ENCODE results near the gene DPRX.

Gene DPRX

GRCh38 chr19:53631949-53632407, at the start of gene DPRX:
TSS of gene DPRX (plus strand) at chr19:53631999. CDS start at chr19:53632107, 108 bp downstream.
- no peak for DNase-seq (ENCODE audit: low read depth in 2 of 2)

DNA sequence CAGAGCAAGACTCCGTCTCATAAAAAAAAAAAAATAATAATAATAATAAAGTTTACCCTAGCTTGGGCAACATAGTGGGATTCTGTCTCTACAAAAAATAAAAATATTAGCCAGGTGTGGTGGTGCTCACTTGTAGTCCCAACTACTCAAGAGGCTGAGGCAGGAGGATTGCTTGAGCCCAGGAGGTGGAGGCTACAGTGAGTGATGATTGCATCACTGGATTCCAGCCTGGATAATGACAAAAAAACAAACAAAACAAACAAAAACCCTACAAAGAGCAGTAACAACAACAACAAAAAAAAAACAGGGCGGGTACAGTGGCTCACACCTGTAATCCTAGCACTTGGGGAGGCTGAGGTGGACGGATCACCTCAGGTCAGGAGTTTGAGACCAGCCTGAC, 48.6 kb upstream of the DPRX start:
- no peak for DNase-seq (ENCODE audit: low read depth in 2 of 2)

GRCh38 chr19:53586277-53586691, 45.5 kb upstream of the DPRX start:
- no peak for DNase-seq (ENCODE audit: low read depth in 2 of 2)

- no peak for DNase-seq (ENCODE audit: low read depth in 2 of 2)
Measured at GRCh38 chr19:53594811-53595509, 36.8 kb upstream of the DPRX start.

GRCh38 chr19:53595510-53595867, 36.3 kb upstream of the DPRX start:
- DNase-seq (ENCODE audit: low read depth in 2 of 2), result no peak

- no peak for DNase-seq (ENCODE audit: low read depth in 2 of 2)
Measured at GRCh38 chr19:53596056-53596455, 35.7 kb upstream of the DPRX start.

- DNase-seq (ENCODE audit: low read depth in 2 of 2), result no peak
Measured at GRCh38 chr19:53597023-53597422, 34.8 kb upstream of the DPRX start.

DNA sequence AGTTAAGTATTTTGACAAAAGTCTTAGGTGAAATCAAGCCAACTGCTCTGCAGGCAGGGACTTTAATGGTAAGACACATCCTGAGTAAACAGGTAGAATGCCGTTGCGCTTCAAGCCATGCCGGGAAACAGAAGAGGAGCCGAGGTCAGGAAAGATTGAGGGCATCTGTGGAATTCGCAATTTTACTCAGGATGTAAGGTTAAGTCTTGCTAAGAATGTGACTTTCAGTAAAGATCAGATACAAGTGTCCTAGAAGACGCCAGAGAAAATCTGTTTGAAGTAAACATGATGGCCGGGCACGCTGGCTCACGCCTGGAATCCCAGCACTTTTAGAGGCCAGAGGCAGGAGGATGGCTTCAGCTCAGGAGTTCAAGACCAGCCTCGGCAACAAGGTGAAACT, 33.4 kb upstream of the DPRX start:
- DNase-seq (ENCODE audit: low read depth in 2 of 2), result no peak

DNA sequence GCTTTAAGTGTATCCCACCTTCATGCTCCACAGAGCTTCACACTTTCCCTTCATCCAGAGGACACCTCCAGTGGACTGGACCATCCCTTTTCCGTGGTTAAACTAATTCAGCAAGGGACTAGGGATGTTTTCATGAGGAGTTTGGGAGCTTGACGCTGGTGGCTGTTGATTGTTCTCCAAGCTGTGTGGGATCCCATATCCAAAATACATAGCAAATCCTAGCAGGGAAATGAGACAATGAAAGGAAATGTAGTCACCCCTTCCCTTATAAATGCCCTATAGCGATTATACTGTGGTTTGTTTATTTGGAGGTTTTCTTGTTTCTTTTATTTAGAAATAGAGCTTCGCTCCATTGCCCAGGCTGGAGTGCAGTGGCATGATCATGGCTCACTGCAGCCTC, 31.6 kb upstream of the DPRX start:
- DNase-seq (ENCODE audit: low read depth in 2 of 2), result no peak

DNA sequence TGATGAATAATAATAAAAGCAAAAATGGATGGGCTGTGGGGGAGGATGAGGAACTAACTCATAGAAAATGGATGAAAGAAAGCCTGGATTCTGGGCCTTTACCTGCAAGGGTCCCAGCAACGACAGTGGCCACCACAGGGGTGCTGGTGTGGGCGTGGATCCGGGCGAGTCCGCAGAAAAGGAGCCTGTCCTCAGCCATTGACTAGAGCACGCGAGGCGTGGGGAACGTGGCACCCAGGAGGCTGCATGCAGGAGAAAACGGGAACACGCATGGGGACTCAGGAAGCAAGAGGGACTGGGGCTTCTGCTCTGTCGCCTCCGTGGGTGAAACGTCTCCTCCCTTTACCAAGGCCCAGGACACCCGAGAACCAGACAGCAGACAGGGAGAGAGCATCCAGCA, 25.8 kb upstream of the DPRX start:
- DNase-seq (ENCODE audit: low read depth in 2 of 2), result no peak

DNA sequence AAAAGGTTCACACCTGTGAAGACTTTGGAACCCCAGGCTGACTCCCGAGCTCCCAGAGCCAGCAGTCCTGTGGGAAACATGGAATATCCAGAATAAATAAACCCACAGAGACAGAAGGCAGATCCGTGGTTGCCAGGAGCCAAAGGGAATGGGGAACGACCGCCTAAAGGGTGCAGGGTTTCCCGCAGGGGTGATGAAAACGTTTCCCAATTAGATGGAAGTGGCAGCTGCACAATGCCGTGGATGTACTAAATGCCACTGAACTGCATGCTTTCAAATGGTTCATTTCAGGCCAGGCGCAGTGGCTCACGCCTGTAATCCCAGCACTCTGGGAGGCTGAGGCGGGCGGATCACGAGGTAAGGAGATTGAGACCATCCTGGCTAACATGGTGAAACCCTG, 23.4 kb upstream of the DPRX start:
- no peak for DNase-seq (ENCODE audit: low read depth in 2 of 2)

- no peak for DNase-seq (ENCODE audit: low read depth in 2 of 2)
Measured at GRCh38 chr19:53612762-53613526, 18.9 kb upstream of the DPRX start.

DNA sequence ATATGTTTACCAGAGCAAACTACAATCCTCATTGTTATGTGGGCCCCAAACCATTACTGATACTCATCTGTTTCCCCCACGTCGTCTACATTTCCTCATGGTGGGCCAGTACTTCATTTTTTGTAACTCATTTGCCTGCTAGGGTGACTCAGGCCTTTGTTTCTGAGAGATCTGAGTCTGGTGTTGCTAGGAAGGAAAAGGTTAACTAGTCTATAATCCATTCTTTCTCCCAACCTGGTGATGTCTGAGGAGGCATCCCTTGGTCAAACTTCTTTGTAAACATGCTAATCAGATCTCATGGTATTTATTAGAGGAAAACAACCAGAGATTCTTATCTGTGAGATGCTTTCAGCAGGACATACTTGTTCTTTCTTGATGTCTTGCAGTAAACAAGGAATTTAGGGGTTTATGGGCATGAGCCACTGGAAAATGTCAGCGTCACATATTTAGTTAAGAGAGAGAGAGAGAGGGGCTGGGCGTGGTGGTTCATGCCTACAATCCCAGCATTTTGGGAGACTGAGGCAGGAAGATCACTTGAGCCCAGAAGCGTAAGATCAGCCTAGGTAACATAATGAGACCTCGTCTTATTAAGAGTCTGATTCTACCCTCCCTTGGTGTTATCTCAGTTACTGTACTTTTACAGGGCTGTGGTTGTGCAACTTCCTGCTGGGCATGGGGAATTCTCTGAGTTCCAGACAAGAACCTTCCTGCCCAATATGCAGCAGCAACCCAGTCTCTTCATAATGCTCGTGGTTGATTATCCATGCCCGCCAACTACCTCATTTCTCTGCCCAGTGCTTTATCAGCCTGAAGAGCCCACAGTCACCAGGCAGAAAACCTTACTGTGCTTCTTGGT, 9.7 kb upstream of the DPRX start:
- no peak for DNase-seq (ENCODE audit: low read depth in 2 of 2)

DNA sequence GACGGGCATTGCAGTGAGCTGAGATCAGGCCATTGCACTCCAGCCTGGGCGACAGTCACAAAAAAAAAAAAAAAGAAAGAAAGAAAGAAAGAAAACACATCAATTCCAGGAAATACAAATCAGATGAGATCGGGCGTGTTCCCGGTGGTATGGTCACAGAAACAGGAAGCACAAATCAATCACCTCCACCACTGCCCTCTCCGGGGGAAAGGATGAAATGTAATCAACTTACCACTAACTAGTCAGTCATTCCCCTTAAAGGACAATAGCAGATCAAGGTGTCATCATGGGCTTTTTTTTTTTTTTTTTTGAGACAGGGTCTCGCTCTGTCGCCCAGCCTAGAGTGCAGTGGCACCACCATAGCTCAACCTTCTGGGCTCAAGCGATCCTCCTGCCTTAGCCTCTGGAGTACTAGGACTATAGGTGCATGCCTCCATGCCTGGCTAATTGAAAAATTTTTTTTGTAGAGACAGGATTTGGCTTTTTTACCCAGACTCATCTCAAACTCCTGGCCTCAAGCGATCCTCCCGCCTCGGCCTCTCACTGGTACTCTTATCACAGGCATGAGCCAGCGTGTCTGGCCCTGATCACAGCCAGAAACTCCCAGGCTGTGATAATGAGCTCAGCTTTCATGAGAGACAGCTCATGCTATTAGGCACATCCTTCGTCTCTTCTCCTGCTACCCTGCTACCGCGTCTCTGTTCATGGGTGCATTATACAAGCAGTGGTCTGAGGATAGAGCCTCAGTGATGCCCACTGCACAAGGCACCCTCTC, 6.8 kb upstream of the DPRX start:
- no peak for DNase-seq (ENCODE audit: low read depth in 2 of 2)

GRCh38 chr19:53626486-53626885, 5.3 kb upstream of the DPRX start:
- no peak for DNase-seq (ENCODE audit: low read depth in 2 of 2)

DNA sequence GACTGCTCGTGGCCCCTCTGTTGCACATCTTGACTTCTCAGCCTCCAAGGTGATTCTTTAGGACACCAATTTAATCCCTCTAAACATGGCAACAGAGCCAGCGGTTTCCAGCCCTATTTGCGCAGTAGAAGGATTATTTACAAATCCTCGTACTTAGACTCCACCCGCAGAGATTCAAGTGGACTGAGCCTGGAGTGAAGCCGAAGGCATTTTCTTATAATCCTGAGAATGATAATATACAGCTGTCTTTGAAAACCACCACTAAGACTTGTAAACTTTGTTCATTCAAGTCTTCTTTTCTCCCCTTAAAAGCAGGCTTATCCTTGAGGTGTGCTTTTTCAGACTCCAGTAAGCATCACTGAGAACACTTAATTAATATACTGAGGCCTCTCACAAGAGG, 4.8 kb upstream of the DPRX start:
- no peak for DNase-seq (ENCODE audit: low read depth in 2 of 2)

DNA sequence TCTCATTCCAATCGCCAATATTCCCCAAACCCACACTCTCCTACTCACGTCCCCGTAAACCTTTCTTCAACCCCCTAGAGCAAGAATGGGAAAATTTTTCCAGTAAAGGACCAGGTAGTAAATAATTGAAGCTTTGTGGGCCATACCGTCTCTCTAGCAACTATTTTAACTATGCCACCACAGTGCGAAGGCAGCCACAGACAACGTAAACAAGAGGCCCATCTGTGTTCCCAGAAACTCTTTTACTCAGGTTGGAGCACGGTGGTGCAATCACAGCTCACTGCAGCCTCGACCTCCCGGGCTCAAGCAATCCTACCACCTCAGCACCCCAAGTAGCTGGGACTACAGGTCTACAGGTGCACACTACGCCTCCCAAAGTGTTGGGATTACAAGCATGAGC, 3.0 kb downstream of the DPRX start:
- no peak for DNase-seq (ENCODE audit: low read depth in 2 of 2)

GRCh38 chr19:53639471-53639870, 7.7 kb downstream of the DPRX start:
- DNase-seq (ENCODE audit: low read depth in 2 of 2), result no peak

GRCh38 chr19:53642381-53643099, 10.7 kb downstream of the DPRX start:
- DNase-seq (ENCODE audit: low read depth in 2 of 2), result no peak

DNA sequence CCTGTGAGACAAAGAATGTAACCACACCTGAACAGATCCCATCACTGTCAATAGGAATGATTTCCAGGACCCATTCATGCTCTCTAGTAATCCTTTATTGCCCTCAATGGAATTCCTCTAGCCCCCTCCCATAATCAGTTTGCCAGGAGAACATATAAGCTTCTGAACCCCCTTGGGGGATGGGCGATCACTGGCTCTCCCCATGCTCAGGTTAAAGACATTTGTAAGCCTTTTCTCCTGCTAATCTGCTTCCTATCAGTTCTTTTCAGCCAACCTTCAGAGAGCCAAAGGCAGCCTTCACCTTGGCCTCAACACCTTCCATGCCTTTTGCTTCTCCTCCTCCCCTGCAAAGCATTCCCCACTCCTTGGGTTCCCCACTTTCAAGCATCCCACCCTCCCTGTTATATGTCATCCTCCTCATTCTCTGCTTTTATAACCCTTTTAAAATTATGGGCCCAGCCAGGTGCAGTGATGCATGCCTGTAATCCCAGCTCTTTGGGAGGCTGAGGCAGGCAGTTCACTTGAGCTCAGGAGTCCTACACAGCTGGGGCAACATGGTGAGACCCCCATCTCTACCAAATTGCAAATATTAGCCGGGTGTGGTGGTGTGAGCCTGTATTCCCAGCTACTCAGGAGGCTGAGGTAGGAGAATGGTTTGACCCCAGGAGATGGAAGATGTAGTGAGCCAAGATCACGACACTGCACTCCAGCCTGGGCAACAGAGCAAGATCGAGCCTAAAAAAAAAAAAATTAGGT, 12.4 kb downstream of the DPRX start:
- no peak for DNase-seq (ENCODE audit: low read depth in 2 of 2)
